Vagina (tissue), 2 donors: ENCODE data around the gene EFCAB11. TPM values are rescaled to one million over a fixed set of nuclear protein-coding genes. Genes with fewer than 3 reads are reported as not detected.

Experiments used
- DNase-seq, 2 donors: peaks; one replicate each; pipeline ENCODE4 v3.0.0-alpha.2; 2017; ENCODE audit errors: extremely low spot score in 2 of 2
- H3K27ac ChIP-seq: fragments of 200-600 bp; sonication (generic); one replicate; pipeline ENCODE4 v1.5.1; 2019
- H3K27me3 ChIP-seq: fragments of 200-600 bp; sonication (generic); one replicate; pipeline ENCODE4 v1.5.1; 2019
- H3K36me3 ChIP-seq, 2 donors: fragments of 200-600 bp; sonication (generic); one replicate each; pipeline ENCODE4 v1.5.1; 2017 to 2019
- H3K4me1 ChIP-seq: fragments of 200-600 bp; sonication (generic); one replicate; pipeline ENCODE4 v1.5.1; 2019
- H3K4me3 ChIP-seq, 2 donors: fragments of 200-600 bp; sonication (generic); 1 replicate in 1 of 2; 2 replicates in 1 of 2; pipeline ENCODE4 v1.5.1; 2016 to 2019
- H3K9me3 ChIP-seq: fragments of 200-600 bp; sonication (generic); one replicate; pipeline ENCODE4 v1.5.1; 2019
- CTCF ChIP-seq, 3 experiments: fragments of 450-650 bp in 2 of 3; fragments of 200-600 bp in 1 of 3; sonication (generic) in 1 of 3; IDR thresholded peaks; one replicate each; pipeline ENCODE4 v1.5.1; 2017 to 2019; ENCODE audit warnings: antibody characterized with exemption in 3 of 3, mild to moderate bottlenecking in 2 of 3, moderate library complexity in 2 of 3
- POLR2A ChIP-seq, 2 donors: fragments of 450-650 bp; IDR thresholded peaks; one replicate each; pipeline ENCODE4 v1.6.1; 2017; ENCODE audit warnings: antibody characterized with exemption in 2 of 2, mild to moderate bottlenecking in 2 of 2, moderate library complexity in 2 of 2
- POLR2AphosphoS5 ChIP-seq, 2 donors: sonication (generic); formaldehyde crosslinking; IDR thresholded peaks; one replicate each; pipeline ENCODE4 v1.9.0; 2017; ENCODE audit warnings: antibody characterized with exemption in 2 of 2, mild to moderate bottlenecking in 2 of 2, low read depth in 1 of 2; ENCODE audit not compliant: insufficient read depth in 1 of 2
- intact Hi-C: fragments of 100-400 bp; cut with DNase I; formaldehyde crosslinking; loops from one replicate; pipeline ENCODE4 v1.15.1; 2023
- total RNA-seq: library from RNA; depleted of rRNA; stranded (reverse); fragments of >200 nt; gene quantifications from one replicate; pipeline ENCODE4 v1.2.3, GENCODE V29; 2016

The EFCAB11 gene
- total RNA-seq, 1 donor from 2014 or later, result 9.6 TPM

GRCh38 chr14:89862856-89863255 is 91.7 kb downstream of the EFCAB11 start:
- no peak for TF ChIP-seq POLR2AphosphoS5 (IDR thresholded peaks at IDR 0.05; ENCODE audit: insufficient read depth in 1 of 2, low read depth in 1 of 2)
- TF ChIP-seq CTCF (IDR thresholded peaks at IDR 0.05), result no peak
- TF ChIP-seq POLR2A (IDR thresholded peaks at IDR 0.05), result no peak
- intact Hi-C loops, result no loop called here

GRCh38 chr14:89861630-89862029 is 92.9 kb downstream of the EFCAB11 start:
- TF ChIP-seq CTCF (IDR thresholded peaks at IDR 0.05) (no peak), POLR2A (IDR thresholded peaks at IDR 0.05) (no peak)

More at GRCh38 chr14:89862856-89863255, 91.7 kb downstream of the EFCAB11 start:
- DNase-seq, result no peak
- Histone ChIP-seq H3K9me3 (no peaks in the 10 kb centered on the region), H3K4me1 (peaks cover 5% of the 10 kb centered on the region), H3K27me3 (no peaks in the 10 kb centered on the region), H3K4me3 (no peak overlapping the region), H3K27ac (no peak overlapping the region), H3K36me3 (no peaks in the 10 kb centered on the region)

GRCh38 chr14:89858089-89858488 is 96.4 kb downstream of the EFCAB11 start:
- H3K36me3 ChIP-seq, result no peaks in the 10 kb centered on the region
- H3K27ac ChIP-seq, result no peak overlapping the region
- TF ChIP-seq CTCF (IDR thresholded peaks at IDR 0.05), result no peak
- no peak for TF ChIP-seq POLR2AphosphoS5 (IDR thresholded peaks at IDR 0.05; ENCODE audit: insufficient read depth in 1 of 2, low read depth in 1 of 2)
- TF ChIP-seq POLR2A (IDR thresholded peaks at IDR 0.05), result no peak
- H3K9me3 ChIP-seq, result no peaks in the 10 kb centered on the region
- intact Hi-C loops, result no loop called here
- H3K27me3 ChIP-seq, result no peaks in the 10 kb centered on the region
- DNase-seq, result peak in 1 of 2 donors; percentile 47
- no peak overlapping the region for H3K4me3 ChIP-seq
- no peaks in the 10 kb centered on the region for H3K4me1 ChIP-seq

More at GRCh38 chr14:89861630-89862029, 92.9 kb downstream of the EFCAB11 start:
- H3K36me3 ChIP-seq, result no peaks in the 10 kb centered on the region
- no peaks in the 10 kb centered on the region for H3K9me3 ChIP-seq
- intact Hi-C loops, result no loop called here
- H3K4me1 ChIP-seq, result peaks cover 5% of the 10 kb centered on the region
- no peak overlapping the region for H3K27ac ChIP-seq
- H3K4me3 ChIP-seq, result no peak overlapping the region
- no peak for DNase-seq
- no peaks in the 10 kb centered on the region for H3K27me3 ChIP-seq

GRCh38 chr14:89856871-89857345 is 97.6 kb downstream of the EFCAB11 start:
- no peak overlapping the region for H3K27ac ChIP-seq
- intact Hi-C loops, result no loop called here

More at GRCh38 chr14:89856871-89857345, 97.6 kb downstream of the EFCAB11 start:
- no peaks in the 10 kb centered on the region for H3K4me1 ChIP-seq
- no peak overlapping the region for H3K4me3 ChIP-seq
- DNase-seq, result no peak
- H3K36me3 ChIP-seq, result no peaks in the 10 kb centered on the region
- no peaks in the 10 kb centered on the region for H3K9me3 ChIP-seq
- TF ChIP-seq CTCF (IDR thresholded peaks at IDR 0.05) (no peak), POLR2A (IDR thresholded peaks at IDR 0.05) (no peak), POLR2AphosphoS5 (IDR thresholded peaks at IDR 0.05; ENCODE audit: insufficient read depth in 1 of 2, low read depth in 1 of 2) (no peak)
- H3K27me3 ChIP-seq, result no peaks in the 10 kb centered on the region
